ENCODE data around the gene TCF12.

DNA sequence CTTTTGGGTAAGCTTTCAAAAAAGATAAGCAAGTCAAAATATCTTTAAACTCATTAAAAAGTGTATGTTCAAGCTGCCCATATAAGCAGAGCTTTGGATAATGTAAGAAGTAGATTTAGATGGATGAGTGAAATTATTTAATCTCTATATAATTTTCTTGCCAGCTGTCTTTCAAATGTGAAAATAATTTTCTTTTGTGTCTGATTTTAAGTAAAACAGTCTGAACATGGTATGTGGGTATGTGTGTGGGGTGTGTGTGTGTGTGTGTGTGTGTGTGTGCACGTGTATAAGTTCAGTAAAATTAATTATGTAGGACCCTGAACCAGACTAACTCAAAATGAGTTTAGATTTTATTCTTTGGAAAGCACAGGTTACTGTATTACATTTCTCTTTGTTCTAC, 302.7 kb downstream of the TCF12 start:
- TF ChIP-seq, protein P1, sequence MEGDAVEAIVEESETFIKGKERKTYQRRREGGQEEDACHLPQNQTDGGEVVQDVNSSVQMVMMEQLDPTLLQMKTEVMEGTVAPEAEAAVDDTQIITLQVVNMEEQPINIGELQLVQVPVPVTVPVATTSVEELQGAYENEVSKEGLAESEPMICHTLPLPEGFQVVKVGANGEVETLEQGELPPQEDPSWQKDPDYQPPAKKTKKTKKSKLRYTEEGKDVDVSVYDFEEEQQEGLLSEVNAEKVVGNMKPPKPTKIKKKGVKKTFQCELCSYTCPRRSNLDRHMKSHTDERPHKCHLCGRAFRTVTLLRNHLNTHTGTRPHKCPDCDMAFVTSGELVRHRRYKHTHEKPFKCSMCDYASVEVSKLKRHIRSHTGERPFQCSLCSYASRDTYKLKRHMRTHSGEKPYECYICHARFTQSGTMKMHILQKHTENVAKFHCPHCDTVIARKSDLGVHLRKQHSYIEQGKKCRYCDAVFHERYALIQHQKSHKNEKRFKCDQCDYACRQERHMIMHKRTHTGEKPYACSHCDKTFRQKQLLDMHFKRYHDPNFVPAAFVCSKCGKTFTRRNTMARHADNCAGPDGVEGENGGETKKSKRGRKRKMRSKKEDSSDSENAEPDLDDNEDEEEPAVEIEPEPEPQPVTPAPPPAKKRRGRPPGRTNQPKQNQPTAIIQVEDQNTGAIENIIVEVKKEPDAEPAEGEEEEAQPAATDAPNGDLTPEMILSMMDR (optimal IDR thresholded peaks at IDR 0.05 in 1 of 3, IDR thresholded peaks at IDR 0.05 in 1 of 3, conservative IDR thresholded peaks at IDR 0.05 in 1 of 3; ENCODE audit: extremely low read depth in 1 of 3, insufficient read depth in 2 of 3, low read length in 3 of 3), result no peak
- no peak for TF ChIP-seq EZH2 (IDR thresholded peaks at IDR 0.05; ENCODE audit: low read length)

Data from keratinocyte (primary cell).